ENCODE measurements around the gene BICRAL.

GRCh38 chr6:42889815-42890214 is 108.0 kb downstream of the BICRAL start:
- TF ChIP-seq POLR2A (IDR thresholded peaks at IDR 0.05; ENCODE audit: low read depth, low read length) = no peak
- TF ChIP-seq POLR2AphosphoS5 (IDR thresholded peaks at IDR 0.05; ENCODE audit: low read depth, low read length) = no peak; the same call in 1 of the 2 replicates
- no peak for TF ChIP-seq TAF1 (IDR thresholded peaks at IDR 0.05; ENCODE audit: borderline replicate concordance, low read depth, low read length)
